ENCODE measurements around the gene SLC1A7.

SLC1A7 gene

GRCh38 chr1:53160924-53161378 is 18.5 kb upstream of the SLC1A7 start:
- DNase-seq (ENCODE audit: low read depth), result no peak

- DNase-seq (ENCODE audit: low read depth), result no peak
These were observed 16.5 kb upstream of the SLC1A7 start for GRCh38 chr1:53158900-53159299.

GRCh38 chr1:53156783-53157182 is 14.3 kb upstream of the SLC1A7 start:
- no peak for DNase-seq (ENCODE audit: low read depth)

GRCh38 chr1:53155945-53156344 is 13.5 kb upstream of the SLC1A7 start:
- DNase-seq (ENCODE audit: low read depth), result no peak

- no peak for DNase-seq (ENCODE audit: low read depth)
These were observed 13.1 kb upstream of the SLC1A7 start for GRCh38 chr1:53155534-53155933.

GRCh38 chr1:53154859-53155438 is 12.5 kb upstream of the SLC1A7 start:
- DNase-seq (ENCODE audit: low read depth), result no peak

- DNase-seq (ENCODE audit: low read depth), result no peak
These were observed 11.3 kb upstream of the SLC1A7 start for GRCh38 chr1:53153752-53154151.

- no peak for DNase-seq (ENCODE audit: low read depth)
These were observed 5.7 kb upstream of the SLC1A7 start for GRCh38 chr1:53148123-53148522.

- DNase-seq (ENCODE audit: low read depth), result no peak
These were observed 4.7 kb upstream of the SLC1A7 start for GRCh38 chr1:53147174-53147573.

- DNase-seq (ENCODE audit: low read depth), result peak; percentile 99
These were observed 3.7 kb upstream of the SLC1A7 start for GRCh38 chr1:53145942-53146708.

- DNase-seq (ENCODE audit: low read depth), result no peak
These were observed 3.1 kb upstream of the SLC1A7 start for GRCh38 chr1:53145619-53145941.

GRCh38 chr1:53145051-53145600 is 2.7 kb upstream of the SLC1A7 start:
- DNase-seq (ENCODE audit: low read depth), result no peak

GRCh38 chr1:53144201-53144600 is 1.8 kb upstream of the SLC1A7 start:
- no peak for DNase-seq (ENCODE audit: low read depth)

GRCh38 chr1:53143527-53143926 is 1.1 kb upstream of the SLC1A7 start:
- DNase-seq (ENCODE audit: low read depth), result no peak

- DNase-seq (ENCODE audit: low read depth), result no peak
These were observed 867 bp downstream of the SLC1A7 start for GRCh38 chr1:53141487-53142055.

- DNase-seq (ENCODE audit: low read depth), result no peak
These were observed 2.0 kb downstream of the SLC1A7 start for GRCh38 chr1:53140451-53140850.

GRCh38 chr1:53139951-53140361 is 2.5 kb downstream of the SLC1A7 start:
- peak; percentile 56 for DNase-seq (ENCODE audit: low read depth)

- no peak for DNase-seq (ENCODE audit: low read depth)
These were observed 3.2 kb downstream of the SLC1A7 start for GRCh38 chr1:53138991-53139884.

GRCh38 chr1:53137729-53138128 is 4.7 kb downstream of the SLC1A7 start:
- DNase-seq (ENCODE audit: low read depth), result no peak

GRCh38 chr1:53135735-53136114 is 6.7 kb downstream of the SLC1A7 start:
- peak; percentile 81 for DNase-seq (ENCODE audit: low read depth)

- no peak for DNase-seq (ENCODE audit: low read depth)
These were observed 7.3 kb downstream of the SLC1A7 start for GRCh38 chr1:53134961-53135734.
